Caco-2 (cell line): ENCODE data around the gene COIL. TPM values are rescaled to one million over a fixed set of nuclear protein-coding genes. Genes with fewer than 3 reads are reported as not detected.

Source experiments
- BruUV-seq: library from RNA; stranded (reverse); fragments of 400-500 nt; replicated peaks from 2 replicates; lab custom pipeline; 2021; lab: Mats Ljungman, UMichigan
- CTCF ChIA-PET: fragments of 300-600 bp; sonication (Branson Sonifier 250); formaldehyde crosslinking; loops from one replicate; lab custom pipeline; 2022; ENCODE audit warnings: antibody characterized with exemption; lab: Charles Lee
- POLR2A ChIA-PET: fragments of 300-600 bp; sonication (Branson Sonifier 250); formaldehyde crosslinking; loops from one replicate; lab custom pipeline; 2022; ENCODE audit warnings: antibody characterized with exemption; lab: Charles Lee
- DNase-seq, 2 experiments: peaks; one replicate each; pipeline versions ENCODE4 v3.0.0 to v3.0.0-alpha.2; 2020 to 2022
- H3K27me3 ChIP-seq: replicated peaks from 2 replicates; pipeline ENCODE4 v1.6.0; 2011; ENCODE audit warnings: low read length; ENCODE audit not compliant: control insufficient read depth, insufficient read depth
- H3K36me3 ChIP-seq: 2 replicates; pipeline ENCODE4 v1.5.1; 2011; ENCODE audit warnings: low read length; ENCODE audit not compliant: control insufficient read depth, insufficient read depth
- H3K4me1 ChIP-seq: fragments of 250-450 bp; sonication (Bioruptor Pico); 2 replicates; pipeline ENCODE4 v1.5.1; 2020; ENCODE audit warnings: mild to moderate bottlenecking
- H3K4me3 ChIP-seq: 2 replicates; pipeline ENCODE4 v1.5.1; 2011; ENCODE audit warnings: low read depth, mild to moderate bottlenecking, control low read depth, low read length
- H3K9me3 ChIP-seq: fragments of 250-450 bp; sonication (Bioruptor Pico); 2 replicates; pipeline ENCODE4 v1.5.1; 2020; ENCODE audit warnings: mild to moderate bottlenecking, moderate library complexity
- H3K27ac Mint-ChIP-seq: one replicate; pipeline ENCODE4 v1.8.0; 2022; ENCODE audit warnings: mixed read lengths; ENCODE audit not compliant: unreplicated experiment
- H3K27me3 Mint-ChIP-seq: one replicate; pipeline ENCODE4 v1.8.0; 2022; ENCODE audit warnings: mixed read lengths; ENCODE audit not compliant: insufficient read depth, unreplicated experiment
- H3K36me3 Mint-ChIP-seq: one replicate; pipeline ENCODE4 v1.8.0; 2022; ENCODE audit warnings: mild to moderate bottlenecking, mixed read lengths; ENCODE audit not compliant: insufficient read depth, unreplicated experiment
- H3K4me1 Mint-ChIP-seq: one replicate; pipeline ENCODE4 v1.8.0; 2022; ENCODE audit warnings: low read depth, mixed read lengths; ENCODE audit not compliant: unreplicated experiment
- H3K4me3 Mint-ChIP-seq: one replicate; pipeline ENCODE4 v1.8.0; 2022; ENCODE audit warnings: mild to moderate bottlenecking, moderate library complexity, mixed read lengths; ENCODE audit not compliant: unreplicated experiment
- H3K9me3 Mint-ChIP-seq: one replicate; pipeline ENCODE4 v1.8.0; 2022; ENCODE audit warnings: mixed read lengths; ENCODE audit not compliant: unreplicated experiment
- CTCF ChIP-seq, 2 experiments: fragments of 200-600 bp in 1 of 2; IDR thresholded peaks; 1 replicate in 1 of 2; 2 replicates in 1 of 2; pipeline versions ENCODE4 v1.5.1 to v1.8.0; 2011 to 2022; ENCODE audit warnings: antibody characterized with exemption in 1 of 2, control low read depth in 1 of 2, inconsistent platforms in 1 of 2, low read depth in 1 of 2, low read length in 1 of 2, mild to moderate bottlenecking in 1 of 2, moderate library complexity in 1 of 2; ENCODE audit not compliant: insufficient read depth in 1 of 2, severe bottlenecking in 1 of 2, unreplicated experiment in 1 of 2
- intact Hi-C: fragments of 100-400 bp; cut with micrococcal nuclease; formaldehyde crosslinking; loops from one replicate; pipeline ENCODE4 v1.10.0; 2022; ENCODE audit not compliant: unreplicated experiment
- total RNA-seq: library from RNA; stranded (reverse); gene quantifications from 2 replicates; pipeline ENCODE4 v1.2.3, GENCODE V29; 2022

The COIL gene
- total RNA-seq, 1 experiment from 2014 or later = 27.0 TPM

GRCh38 chr17:57009737-57010445 is 49.0 kb upstream of the COIL start:
- ChIA-PET POLR2A (no interaction called here), CTCF (interaction anchor here (0.5 to 1.2 kb wide), 2 partner anchors 190 to 308 kb away, joined by 4 to 9 read pairs; no protein-coding TSS in a partner anchor)
- peak; percentile 65 to 69 for DNase-seq
- Histone ChIP-seq H3K4me3 (no peak overlapping the region), H3K36me3 (no peaks in the 10 kb centered on the region), H3K9me3 (no peaks in the 10 kb centered on the region), H3K27me3 (no peaks in the 10 kb centered on the region), H3K4me1 (no peaks in the 10 kb centered on the region)
- peak; percentile 77 to 86 for TF ChIP-seq CTCF (IDR thresholded peaks at IDR 0.05; ENCODE audit: insufficient read depth in 1 of 2, low read depth in 1 of 2, low read length in 1 of 2, severe bottlenecking in 1 of 2, unreplicated experiment in 1 of 2)
- intact Hi-C loops = loop anchor here (1.0 to 10.0 kb wide), 3 partner anchors 49 to 191 kb away; partner anchors contain the start of gene COIL
- H3K4me1 Mint-ChIP-seq = peaks cover 7% of the 10 kb centered on the region
- no peak overlapping the region for H3K27ac Mint-ChIP-seq
- H3K27me3 Mint-ChIP-seq = no peaks in the 10 kb centered on the region
- H3K36me3 Mint-ChIP-seq = no peaks in the 10 kb centered on the region
- H3K9me3 Mint-ChIP-seq = no peaks in the 10 kb centered on the region
- BruUV-seq = no TSS peak
- no peak overlapping the region for H3K4me3 Mint-ChIP-seq

- Mint-ChIP-seq H3K36me3 (no peaks in the 10 kb centered on the region), H3K9me3 (no peaks in the 10 kb centered on the region), H3K4me3 (no peak overlapping the region), H3K4me1 (peaks cover 7% of the 10 kb centered on the region), H3K27me3 (no peaks in the 10 kb centered on the region), H3K27ac (no peak overlapping the region)
- no peak for TF ChIP-seq CTCF (IDR thresholded peaks at IDR 0.05; ENCODE audit: insufficient read depth in 1 of 2, low read depth in 1 of 2, low read length in 1 of 2, severe bottlenecking in 1 of 2, unreplicated experiment in 1 of 2)
- intact Hi-C loops = loop anchor here (10.0 kb wide), 1 partner anchor 106 kb away; no protein-coding TSS in a partner anchor
- Histone ChIP-seq H3K27me3 (no peaks in the 10 kb centered on the region), H3K9me3 (no peaks in the 10 kb centered on the region), H3K36me3 (no peaks in the 10 kb centered on the region), H3K4me1 (no peaks in the 10 kb centered on the region), H3K4me3 (no peak overlapping the region)
- ChIA-PET CTCF (no interaction called here), POLR2A (no interaction called here)
- BruUV-seq = no TSS peak
- no peak for DNase-seq
Measured at GRCh38 chr17:57008958-57009357, 48.1 kb upstream of the COIL start.

GRCh38 chr17:57006040-57006439 is 45.2 kb upstream of the COIL start:
- DNase-seq = no peak
- no peaks in the 10 kb centered on the region for H3K9me3 ChIP-seq
- H3K36me3 Mint-ChIP-seq = no peaks in the 10 kb centered on the region
- H3K36me3 ChIP-seq = no peaks in the 10 kb centered on the region
- intact Hi-C loops = loop anchor here (10.0 kb wide), 1 partner anchor 109 kb away; no protein-coding TSS in a partner anchor
- BruUV-seq = no TSS peak
- H3K4me3 ChIP-seq = no peak overlapping the region
- H3K4me1 ChIP-seq = no peaks in the 10 kb centered on the region
- no peaks in the 10 kb centered on the region for H3K27me3 Mint-ChIP-seq
- H3K4me3 Mint-ChIP-seq = no peak overlapping the region
- peaks cover 7% of the 10 kb centered on the region for H3K4me1 Mint-ChIP-seq
- CTCF ChIA-PET = interaction anchor here (0.6 kb wide), 1 partner anchor 116 kb away, joined by 3 read pairs; no protein-coding TSS in a partner anchor
- TF ChIP-seq CTCF (IDR thresholded peaks at IDR 0.05; ENCODE audit: insufficient read depth in 1 of 2, low read depth in 1 of 2, low read length in 1 of 2, severe bottlenecking in 1 of 2, unreplicated experiment in 1 of 2) = no peak
- no peaks in the 10 kb centered on the region for H3K9me3 Mint-ChIP-seq
- no peaks in the 10 kb centered on the region for H3K27me3 ChIP-seq
- no peak overlapping the region for H3K27ac Mint-ChIP-seq
- POLR2A ChIA-PET = no interaction called here
